Karpas-422 (cell line): Measurements from ENCODE around the gene FOXS1. TPM values are rescaled to one million over a fixed set of nuclear protein-coding genes. Genes with fewer than 3 reads are reported as not detected.

ENCODE experiments used
- DNase-seq: peaks from one replicate; pipeline ENCODE4 v3.0.0-alpha.2; 2015
- H2AFZ ChIP-seq: fragments of 200-600 bp; sonication (generic); 2 replicates; pipeline ENCODE4 v1.6.1; 2014; ENCODE audit warnings: antibody characterized with exemption, low read length, mixed read lengths
- H3K27ac ChIP-seq: fragments of 200-600 bp; sonication (generic); 2 replicates; pipeline ENCODE4 v1.5.1; 2014; ENCODE audit warnings: mild to moderate bottlenecking, low read length, moderate library complexity
- H3K27me3 ChIP-seq: fragments of 200-600 bp; sonication (generic); 2 replicates; pipeline ENCODE4 v1.6.1; 2014; ENCODE audit warnings: low read length, mixed read lengths
- H3K36me3 ChIP-seq: fragments of 200-600 bp; sonication (generic); 2 replicates; pipeline ENCODE4 v1.6.1; 2014; ENCODE audit warnings: low read length, mixed read lengths; ENCODE audit not compliant: insufficient read depth
- H3K4me1 ChIP-seq: fragments of 200-600 bp; sonication (generic); 2 replicates; pipeline ENCODE4 v1.6.1; 2014; ENCODE audit warnings: mild to moderate bottlenecking, low read length, mixed read lengths
- H3K4me2 ChIP-seq: fragments of 200-600 bp; sonication (generic); 2 replicates; pipeline ENCODE4 v1.6.1; 2014; ENCODE audit warnings: low read length, low read depth, mild to moderate bottlenecking; ENCODE audit not compliant: poor library complexity, severe bottlenecking
- H3K4me3 ChIP-seq: fragments of 200-600 bp; sonication (generic); 2 replicates; pipeline ENCODE4 v1.5.1; 2014; ENCODE audit warnings: mild to moderate bottlenecking, antibody characterized with exemption, low read length, mixed read lengths
- H3K79me2 ChIP-seq: fragments of 200-600 bp; sonication (generic); 2 replicates; pipeline ENCODE4 v1.6.1; 2014; ENCODE audit warnings: mild to moderate bottlenecking, low read length, mixed read lengths
- H3K9ac ChIP-seq: fragments of 200-600 bp; sonication (generic); 2 replicates; pipeline ENCODE4 v1.6.0; 2014; ENCODE audit warnings: low read length
- H3K9me2 ChIP-seq: fragments of 200-600 bp; sonication (generic), shearing (Covaris generic); replicated peaks from 2 replicates; pipeline ENCODE4 v1.6.0; 2014; ENCODE audit warnings: mild to moderate bottlenecking, low read length, moderate library complexity; ENCODE audit not compliant: insufficient read depth
- H3K9me3 ChIP-seq: fragments of 300-700, 200-600 bp; sonication (generic); 2 replicates; pipeline ENCODE4 v1.6.1; 2014; ENCODE audit warnings: low read length, mixed read lengths
- H4K20me1 ChIP-seq: fragments of 200-600 bp; sonication (generic); 2 replicates; pipeline ENCODE4 v1.6.1; 2014; ENCODE audit warnings: mild to moderate bottlenecking, antibody characterized with exemption, low read length, low read depth; ENCODE audit not compliant: insufficient read depth
- total RNA-seq: library from RNA; depleted of rRNA; stranded (reverse); fragments of >200 nt; shearing (Covaris generic); gene quantifications from 2 replicates; pipeline ENCODE4 v1.2.3, GENCODE V29; 2014; ENCODE audit warnings: low replicate concordance

FOXS1 gene
- total RNA-seq, 1 experiment from 2014 or later = not detected

DNA sequence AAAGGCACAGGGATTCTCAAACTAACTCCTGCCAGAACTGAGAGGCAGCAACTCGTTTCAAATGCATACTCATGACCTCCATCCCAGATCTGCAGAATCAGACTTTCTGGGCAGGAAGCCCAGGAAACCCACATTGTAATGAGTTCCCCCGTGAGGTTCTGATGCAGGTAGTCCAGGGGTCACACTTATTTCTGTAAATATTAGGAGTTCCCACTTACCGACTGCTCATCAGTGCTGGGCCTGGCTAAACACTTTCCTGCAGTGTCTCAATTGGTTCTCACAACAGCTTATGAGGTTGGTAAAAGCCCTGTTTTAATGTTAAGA is 13.3 kb upstream of the FOXS1 start:
- Histone ChIP-seq H3K9me3 (no peaks in the 10 kb centered on the region), H3K9ac (no peak overlapping the region), H3K27ac (no peak overlapping the region), H2AFZ (no peak overlapping the region), H3K4me1 (peaks cover 7% of the 10 kb centered on the region), H3K36me3 (no peaks in the 10 kb centered on the region), H3K9me2 (no peaks in the 10 kb centered on the region), H3K79me2 (no peaks in the 10 kb centered on the region), H4K20me1 (no peaks in the 10 kb centered on the region), H3K4me2 (no peak overlapping the region), H3K27me3 (no peaks in the 10 kb centered on the region), H3K4me3 (no peak overlapping the region)
- DNase-seq = no peak

DNA sequence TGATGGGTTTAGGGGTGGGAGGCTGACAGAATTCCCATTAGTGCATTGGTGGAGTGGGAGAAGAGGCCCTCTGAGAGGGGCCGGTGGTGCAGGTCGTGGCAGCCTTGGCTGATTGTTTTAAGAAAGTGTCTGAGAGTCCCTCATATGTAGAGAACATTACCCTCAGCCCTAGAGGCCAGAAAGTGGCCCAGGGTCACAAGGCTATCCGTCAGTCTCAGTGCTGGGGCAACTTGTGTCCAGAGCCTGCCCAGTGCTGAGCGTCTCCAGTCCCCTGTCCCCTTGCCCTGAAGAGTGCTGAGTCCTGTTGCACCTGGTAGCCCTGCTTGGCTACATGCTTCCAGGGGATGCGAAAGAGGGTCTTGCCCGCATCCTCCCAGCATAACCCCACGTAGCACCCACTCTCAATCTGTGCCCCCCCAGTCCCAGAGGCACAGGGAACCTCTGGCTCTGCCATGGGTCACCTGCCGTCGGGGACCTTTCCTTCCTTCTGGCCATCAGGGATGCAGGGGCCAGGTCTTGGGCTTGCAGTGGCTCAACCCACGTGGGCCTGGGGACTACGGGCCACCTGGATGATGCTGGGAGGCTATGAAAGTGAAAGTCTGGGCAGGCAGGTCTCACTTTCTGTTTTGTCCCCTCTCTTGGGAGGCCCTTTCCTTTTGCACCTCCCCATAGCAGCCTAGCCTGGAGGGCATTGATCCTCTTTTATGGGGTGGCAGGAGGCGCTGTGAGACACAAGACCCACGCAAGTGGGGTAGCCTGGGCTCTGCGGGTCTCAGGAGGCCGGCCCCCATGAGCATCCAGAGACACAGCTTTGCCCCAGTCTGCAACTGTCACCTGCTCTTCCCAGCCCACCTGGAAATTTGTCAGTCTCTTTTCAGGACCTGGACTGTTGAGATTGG is 12.7 kb upstream of the FOXS1 start:
- no peak overlapping the region for H3K4me3 ChIP-seq
- H3K4me1 ChIP-seq = peaks cover 7% of the 10 kb centered on the region
- H3K9me3 ChIP-seq = no peaks in the 10 kb centered on the region
- no peak overlapping the region for H2AFZ ChIP-seq
- no peaks in the 10 kb centered on the region for H3K79me2 ChIP-seq
- H4K20me1 ChIP-seq = no peaks in the 10 kb centered on the region
- no peaks in the 10 kb centered on the region for H3K27me3 ChIP-seq
- H3K27ac ChIP-seq = no peak overlapping the region
- no peak for DNase-seq
- H3K9me2 ChIP-seq = no peaks in the 10 kb centered on the region
- H3K9ac ChIP-seq = no peak overlapping the region
- H3K36me3 ChIP-seq = no peaks in the 10 kb centered on the region
- no peak overlapping the region for H3K4me2 ChIP-seq

DNA sequence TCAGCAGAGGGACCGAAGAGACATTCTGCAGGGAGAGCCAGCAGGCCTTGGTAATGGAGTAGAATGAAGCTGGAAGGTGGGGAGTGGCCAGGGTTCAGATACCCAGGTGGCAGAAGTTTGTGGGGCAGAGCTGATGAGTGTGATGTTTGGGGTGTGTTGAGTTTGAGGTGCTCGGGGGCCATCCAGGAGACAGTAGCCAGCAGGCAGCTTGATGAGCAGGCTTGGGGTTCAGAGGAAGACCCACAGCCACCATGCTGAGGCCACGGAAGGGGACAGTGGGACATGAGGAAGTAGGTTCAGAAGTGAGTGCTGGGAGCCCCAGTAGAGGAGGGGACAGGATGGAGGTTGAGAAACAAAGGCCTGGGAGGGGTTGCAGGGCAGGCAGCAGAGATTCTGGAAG is 11.1 kb upstream of the FOXS1 start:
- Histone ChIP-seq H3K27ac (no peak overlapping the region), H4K20me1 (no peaks in the 10 kb centered on the region), H3K9ac (no peak overlapping the region), H3K4me1 (peaks cover 7% of the 10 kb centered on the region), H3K36me3 (no peaks in the 10 kb centered on the region), H3K9me3 (no peaks in the 10 kb centered on the region), H3K9me2 (no peaks in the 10 kb centered on the region), H3K27me3 (no peaks in the 10 kb centered on the region), H3K4me2 (no peak overlapping the region), H3K79me2 (no peaks in the 10 kb centered on the region), H3K4me3 (no peak overlapping the region), H2AFZ (no peak overlapping the region)
- no peak for DNase-seq

DNA sequence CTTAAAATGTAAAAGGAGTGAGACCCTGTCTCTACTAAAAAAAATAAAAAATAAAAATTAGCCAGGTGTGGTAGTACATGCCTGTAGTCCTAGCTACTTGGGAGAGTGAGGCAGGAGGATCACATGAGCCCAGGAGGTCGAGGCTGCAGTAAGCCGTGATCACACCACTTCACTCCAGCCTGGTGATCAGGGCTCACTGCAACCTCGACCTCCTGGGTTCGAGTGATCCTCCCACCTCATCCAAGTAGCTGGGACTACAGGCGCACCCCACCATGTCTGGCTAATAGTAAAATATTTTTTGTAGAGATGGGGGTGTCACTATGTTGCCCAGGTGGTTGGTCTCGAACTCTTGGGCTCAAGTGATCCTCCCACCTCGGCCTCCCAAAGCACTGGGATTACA is 8.1 kb upstream of the FOXS1 start:
- Histone ChIP-seq H3K9me3 (no peaks in the 10 kb centered on the region), H3K9me2 (no peaks in the 10 kb centered on the region), H3K27me3 (no peaks in the 10 kb centered on the region), H2AFZ (no peak overlapping the region), H3K4me3 (no peak overlapping the region), H3K36me3 (no peaks in the 10 kb centered on the region), H3K4me1 (peaks cover 2% of the 10 kb centered on the region; the same call in 1 of the 2 replicates), H3K4me2 (no peak overlapping the region), H3K79me2 (no peaks in the 10 kb centered on the region), H3K9ac (no peak overlapping the region), H4K20me1 (no peaks in the 10 kb centered on the region), H3K27ac (no peak overlapping the region)
- DNase-seq = no peak

DNA sequence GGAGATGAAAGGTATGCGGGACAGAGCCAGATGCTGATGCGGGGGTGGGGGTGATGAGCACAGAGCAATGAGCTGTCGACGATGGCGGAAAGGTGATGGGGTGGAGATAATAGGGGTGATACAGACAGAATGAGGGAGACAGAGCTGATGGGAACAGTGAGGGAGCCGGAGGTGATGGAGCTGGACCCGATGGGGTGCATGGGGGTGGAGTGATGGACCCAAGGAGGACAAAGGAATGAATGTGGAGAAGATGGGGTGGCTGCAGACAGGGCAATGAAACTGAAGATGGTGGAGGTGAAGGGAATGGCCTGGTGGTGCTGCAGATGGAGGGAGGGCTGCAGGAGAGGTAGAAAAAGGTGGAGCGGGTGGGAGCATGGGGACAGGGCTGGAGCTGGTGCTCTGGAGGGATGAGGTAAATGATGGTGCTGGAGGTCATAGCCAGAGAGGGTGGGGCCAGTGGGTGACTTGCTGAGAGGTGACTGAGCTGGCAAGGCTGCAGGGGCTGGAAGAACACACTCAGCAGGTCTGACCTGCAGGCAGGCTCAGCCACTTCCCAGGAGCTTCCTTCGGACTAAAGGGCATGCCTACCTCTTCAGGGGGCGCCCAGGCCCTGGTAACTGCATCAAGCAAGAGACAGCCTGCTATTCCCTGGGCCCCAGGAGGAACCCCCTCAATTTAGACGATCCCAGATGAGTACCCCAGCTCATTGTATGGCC is 6.0 kb upstream of the FOXS1 start:
- Histone ChIP-seq H2AFZ (no peak overlapping the region), H3K79me2 (no peaks in the 10 kb centered on the region), H3K9me2 (no peaks in the 10 kb centered on the region), H3K27ac (no peak overlapping the region), H3K27me3 (no peaks in the 10 kb centered on the region), H3K4me3 (no peak overlapping the region), H3K4me1 (no peaks in the 10 kb centered on the region), H3K9me3 (no peaks in the 10 kb centered on the region), H4K20me1 (no peaks in the 10 kb centered on the region), H3K4me2 (no peak overlapping the region), H3K9ac (no peak overlapping the region), H3K36me3 (no peaks in the 10 kb centered on the region)
- no peak for DNase-seq

DNA sequence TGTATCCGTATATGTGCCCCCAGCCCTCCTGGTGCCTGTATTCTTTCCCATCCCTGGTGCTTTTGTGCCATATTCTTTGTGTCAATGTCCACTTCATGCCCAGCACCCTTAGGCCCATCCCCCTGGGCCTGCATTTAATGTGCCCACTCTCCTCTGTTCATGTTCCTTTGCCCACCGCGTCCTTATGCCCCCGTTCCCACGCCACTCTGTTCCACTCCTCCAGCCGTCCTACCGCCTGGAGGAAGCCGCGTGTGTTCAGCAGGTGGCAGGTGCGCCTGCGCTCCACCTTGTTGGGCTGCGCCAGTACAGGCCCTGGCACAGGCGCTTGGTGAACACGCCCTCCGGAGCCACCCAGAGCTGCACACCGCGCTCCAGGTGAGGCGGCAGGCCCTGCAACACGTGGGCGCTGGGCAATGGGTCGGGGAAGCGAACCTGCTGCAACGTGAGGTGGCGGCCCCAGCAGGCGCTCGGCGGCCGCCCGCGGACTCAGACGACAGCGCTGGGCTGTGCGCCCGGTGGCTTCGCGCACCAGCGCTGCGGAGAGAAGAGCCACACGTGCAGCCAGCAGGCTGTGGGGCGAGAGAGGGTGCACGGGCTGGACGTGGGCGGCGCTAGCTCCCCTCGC is 4.0 kb upstream of the FOXS1 start:
- H3K9me3 ChIP-seq = no peaks in the 10 kb centered on the region
- no peak overlapping the region for H3K27ac ChIP-seq
- H4K20me1 ChIP-seq = no peaks in the 10 kb centered on the region
- no peak overlapping the region for H3K4me3 ChIP-seq
- no peaks in the 10 kb centered on the region for H3K9me2 ChIP-seq
- no peak for DNase-seq
- H3K4me2 ChIP-seq = no peak overlapping the region
- no peaks in the 10 kb centered on the region for H3K79me2 ChIP-seq
- H3K4me1 ChIP-seq = no peaks in the 10 kb centered on the region
- H3K27me3 ChIP-seq = no peaks in the 10 kb centered on the region
- H3K9ac ChIP-seq = no peak overlapping the region
- H3K36me3 ChIP-seq = no peaks in the 10 kb centered on the region
- no peak overlapping the region for H2AFZ ChIP-seq

DNA sequence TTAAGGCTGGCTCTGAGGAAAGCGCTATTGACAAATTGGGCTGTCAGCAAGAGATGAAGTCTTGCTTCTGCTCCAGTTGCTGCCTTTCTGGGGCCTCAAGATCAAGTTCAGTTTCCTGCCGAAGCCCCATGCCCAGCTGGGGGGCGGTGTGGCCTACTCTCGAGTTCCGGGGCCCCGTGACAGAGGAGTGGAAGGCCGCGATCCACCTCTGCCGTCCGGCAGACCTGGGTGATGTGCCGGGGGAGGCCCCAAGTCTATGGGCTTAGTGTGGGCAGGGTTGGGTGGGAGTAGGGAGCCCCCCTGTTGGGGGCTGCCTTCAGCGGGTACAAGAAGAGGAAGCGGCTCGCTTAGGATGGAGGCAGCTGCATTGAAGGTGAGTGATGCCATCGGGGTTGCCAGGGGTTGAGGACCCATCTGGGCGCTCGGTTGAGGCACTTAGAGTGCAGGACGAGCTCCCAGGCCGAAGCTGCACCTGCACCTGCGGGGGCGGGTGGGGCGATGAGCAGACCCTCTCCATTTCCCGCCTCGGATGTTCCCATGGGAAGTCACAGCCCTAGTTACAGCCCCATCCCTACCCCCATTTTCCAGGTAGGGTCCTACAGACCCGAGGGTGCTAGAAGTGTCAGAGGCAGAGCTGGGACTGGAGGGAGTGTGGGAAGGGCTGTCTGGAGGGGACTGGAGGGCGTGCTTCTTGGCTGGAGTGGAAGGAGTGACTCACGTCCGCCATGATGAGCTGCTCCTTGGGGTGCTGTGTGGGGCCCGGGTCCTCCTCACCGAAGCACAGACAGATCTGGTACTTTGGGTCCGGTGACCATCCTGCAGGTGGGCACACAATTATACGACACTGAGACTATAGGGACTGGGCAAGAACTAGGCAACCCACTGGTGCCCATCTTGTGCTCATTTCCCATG is 2.9 kb upstream of the FOXS1 start:
- Histone ChIP-seq H3K9ac (no peak overlapping the region), H3K9me3 (no peaks in the 10 kb centered on the region), H3K4me1 (no peaks in the 10 kb centered on the region), H3K4me2 (no peak overlapping the region), H3K27me3 (no peaks in the 10 kb centered on the region), H3K79me2 (no peaks in the 10 kb centered on the region), H4K20me1 (no peaks in the 10 kb centered on the region), H2AFZ (no peak overlapping the region), H3K9me2 (no peaks in the 10 kb centered on the region), H3K36me3 (no peaks in the 10 kb centered on the region), H3K4me3 (no peak overlapping the region), H3K27ac (no peak overlapping the region)
- no peak for DNase-seq
